ENCODE data around the gene KPNB1.

DNA sequence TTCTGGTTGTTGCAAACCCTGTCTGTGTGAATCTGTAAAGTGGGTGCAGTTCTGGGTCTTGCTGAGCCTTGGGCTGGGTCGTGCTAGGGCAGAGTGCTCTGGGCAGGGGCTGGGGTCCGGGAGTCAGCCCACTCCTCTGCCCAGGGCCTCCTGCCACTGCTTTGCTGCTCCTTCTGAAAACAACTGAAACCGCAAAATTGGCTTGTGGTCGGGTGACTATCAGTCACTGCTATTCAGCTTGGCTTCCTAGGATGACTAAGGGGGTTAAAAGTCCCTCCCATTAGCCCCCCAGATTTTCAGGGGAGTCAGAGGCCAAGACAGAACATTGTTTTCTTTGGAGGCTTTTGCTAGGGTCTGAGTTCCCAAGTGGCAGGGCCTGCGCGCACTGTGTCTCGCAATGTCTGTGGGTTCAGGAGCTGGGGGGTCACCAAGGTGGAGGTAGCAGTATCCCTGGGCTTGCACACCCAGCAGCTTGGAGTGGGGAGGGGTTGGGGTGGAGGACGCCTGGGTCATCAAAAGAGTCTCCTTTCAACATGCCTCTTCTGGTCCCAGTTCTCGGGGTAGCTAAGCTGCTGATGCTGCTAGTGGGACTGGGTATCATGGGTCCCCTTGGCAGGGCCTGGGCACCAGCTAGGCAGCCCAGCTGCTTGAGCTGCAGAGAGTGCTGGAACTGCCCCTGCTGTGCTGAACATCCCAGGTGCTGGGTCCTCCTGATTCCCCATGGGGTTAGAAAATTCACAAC, 69.9 kb downstream of the KPNB1 start:
- TF ChIP-seq, protein P1, sequence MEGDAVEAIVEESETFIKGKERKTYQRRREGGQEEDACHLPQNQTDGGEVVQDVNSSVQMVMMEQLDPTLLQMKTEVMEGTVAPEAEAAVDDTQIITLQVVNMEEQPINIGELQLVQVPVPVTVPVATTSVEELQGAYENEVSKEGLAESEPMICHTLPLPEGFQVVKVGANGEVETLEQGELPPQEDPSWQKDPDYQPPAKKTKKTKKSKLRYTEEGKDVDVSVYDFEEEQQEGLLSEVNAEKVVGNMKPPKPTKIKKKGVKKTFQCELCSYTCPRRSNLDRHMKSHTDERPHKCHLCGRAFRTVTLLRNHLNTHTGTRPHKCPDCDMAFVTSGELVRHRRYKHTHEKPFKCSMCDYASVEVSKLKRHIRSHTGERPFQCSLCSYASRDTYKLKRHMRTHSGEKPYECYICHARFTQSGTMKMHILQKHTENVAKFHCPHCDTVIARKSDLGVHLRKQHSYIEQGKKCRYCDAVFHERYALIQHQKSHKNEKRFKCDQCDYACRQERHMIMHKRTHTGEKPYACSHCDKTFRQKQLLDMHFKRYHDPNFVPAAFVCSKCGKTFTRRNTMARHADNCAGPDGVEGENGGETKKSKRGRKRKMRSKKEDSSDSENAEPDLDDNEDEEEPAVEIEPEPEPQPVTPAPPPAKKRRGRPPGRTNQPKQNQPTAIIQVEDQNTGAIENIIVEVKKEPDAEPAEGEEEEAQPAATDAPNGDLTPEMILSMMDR (IDR thresholded peaks at IDR 0.05), result no peak
- TF ChIP-seq POLR2A (IDR thresholded peaks at IDR 0.05), result no peak
